Right ventricle myocardium inferior (tissue), 1 donor: ENCODE results near the gene NHS. TPM values are rescaled to one million over a fixed set of nuclear protein-coding genes. Genes with fewer than 3 reads are reported as not detected.

Experiments used
- ATAC-seq: fragments of 200-7000 bp; cut with Tn5 transposase; one replicate; pipeline ENCODE4 v1.9.1; 2020; ENCODE audit warnings: mild to moderate bottlenecking, moderate library complexity
- DNase-seq: peaks from one replicate; pipeline ENCODE4 v3.0.0; 2021; ENCODE audit errors: missing footprints
- intact Hi-C: fragments of 100-400 bp; cut with DNase I; formaldehyde crosslinking; loops from one replicate; pipeline ENCODE4 v1.11.0; 2022
- total RNA-seq: library from RNA; stranded (reverse); fragmentation: NEBNext Ultra II Directional; extraction: Animal tissue kit (Norgen Biotek cat#: 25700); gene quantifications from one replicate; pipeline ENCODE4 v1.2.1, GENCODE V29; 2021
- donor health status: DM: no; HTN: yes; CAD: no; lungs with severe emphysema.

NHS gene
- total RNA-seq, 1 donor from 2014 or later: 2.8 TPM

DNA sequence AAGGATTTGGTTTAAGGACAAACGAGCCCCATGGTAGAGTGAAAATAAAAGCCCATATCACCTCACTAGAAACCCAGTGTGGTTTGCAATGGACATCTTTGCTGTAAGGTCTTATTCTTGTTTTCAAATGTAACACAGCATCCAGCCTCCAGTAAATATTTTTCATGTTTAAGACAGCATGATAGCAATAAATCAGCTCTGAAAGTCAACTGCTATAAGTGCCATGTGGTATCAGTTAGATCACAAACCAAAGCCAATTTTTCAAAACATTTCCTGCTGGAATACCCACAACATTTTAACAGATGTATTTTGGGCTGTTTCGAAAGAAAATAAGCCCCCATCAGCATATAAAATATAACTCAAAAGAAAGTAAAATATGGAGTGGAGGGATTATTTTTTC, 338.3 kb downstream of the NHS start:
- no peak for DNase-seq
- no peak for ATAC-seq
- intact Hi-C loops: no loop called here

GRCh38 chrX:17718649-17719165, 343.7 kb downstream of the NHS start:
- ATAC-seq (no peak), DNase-seq (no peak)
- intact Hi-C loops: no loop called here

DNA sequence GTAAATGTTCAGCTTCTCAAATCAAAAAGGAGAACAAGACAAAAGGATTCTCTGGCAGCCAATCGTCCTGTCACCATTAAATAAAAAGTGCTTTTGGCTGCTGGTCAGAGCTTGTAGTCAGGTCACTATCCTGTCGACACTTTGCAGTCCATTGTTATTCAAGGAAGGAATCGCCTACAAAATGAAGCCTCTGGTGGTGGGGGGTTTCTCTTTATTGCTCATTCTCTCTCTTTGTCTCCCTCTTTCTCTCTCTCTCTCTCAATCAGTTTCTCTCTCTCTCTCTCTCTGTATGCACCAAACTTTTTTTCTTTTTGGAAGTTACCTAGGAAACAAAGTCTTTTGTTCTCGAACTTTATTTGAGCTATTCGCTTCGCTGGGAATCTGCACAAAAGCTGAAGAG, 344.7 kb downstream of the NHS start:
- no peak for ATAC-seq
- no peak for DNase-seq
- intact Hi-C loops: no loop called here

- intact Hi-C loops: no loop called here
- ATAC-seq (no peak), DNase-seq (no peak)
Observed at GRCh38 chrX:17721715-17722114, 346.7 kb downstream of the NHS start.

- intact Hi-C loops: no loop called here
- ATAC-seq (no peak), DNase-seq (no peak)
Observed at GRCh38 chrX:17725181-17725580, 350.2 kb downstream of the NHS start.

- intact Hi-C loops: no loop called here
- no peak for ATAC-seq
- no peak for DNase-seq
Observed at GRCh38 chrX:17732138-17732783, 357.3 kb downstream of the NHS start.

GRCh38 chrX:17735406-17735805, 360.4 kb downstream of the NHS start:
- ATAC-seq: no peak
- intact Hi-C loops: no loop called here
- no peak for DNase-seq

DNA sequence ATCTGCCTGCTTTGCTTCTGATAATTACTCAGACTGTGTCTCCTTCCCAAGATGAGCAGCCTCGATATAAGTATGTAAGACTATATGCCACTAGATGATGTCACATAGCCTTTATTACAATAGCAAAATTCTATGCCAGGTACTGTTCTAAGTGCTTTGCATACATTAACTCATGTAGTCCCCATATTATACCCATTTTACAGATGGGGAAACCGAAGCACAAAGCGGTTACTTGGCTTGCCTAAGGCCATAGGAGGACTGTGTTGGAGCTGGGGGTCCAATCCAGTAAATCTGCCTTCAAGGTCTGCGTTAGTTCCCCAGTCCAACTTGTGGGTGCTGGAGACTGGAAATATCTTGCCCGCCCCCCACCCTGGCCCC, 361.5 kb downstream of the NHS start:
- intact Hi-C loops: no loop called here
- DNase-seq (no peak), ATAC-seq (no peak)

DNA sequence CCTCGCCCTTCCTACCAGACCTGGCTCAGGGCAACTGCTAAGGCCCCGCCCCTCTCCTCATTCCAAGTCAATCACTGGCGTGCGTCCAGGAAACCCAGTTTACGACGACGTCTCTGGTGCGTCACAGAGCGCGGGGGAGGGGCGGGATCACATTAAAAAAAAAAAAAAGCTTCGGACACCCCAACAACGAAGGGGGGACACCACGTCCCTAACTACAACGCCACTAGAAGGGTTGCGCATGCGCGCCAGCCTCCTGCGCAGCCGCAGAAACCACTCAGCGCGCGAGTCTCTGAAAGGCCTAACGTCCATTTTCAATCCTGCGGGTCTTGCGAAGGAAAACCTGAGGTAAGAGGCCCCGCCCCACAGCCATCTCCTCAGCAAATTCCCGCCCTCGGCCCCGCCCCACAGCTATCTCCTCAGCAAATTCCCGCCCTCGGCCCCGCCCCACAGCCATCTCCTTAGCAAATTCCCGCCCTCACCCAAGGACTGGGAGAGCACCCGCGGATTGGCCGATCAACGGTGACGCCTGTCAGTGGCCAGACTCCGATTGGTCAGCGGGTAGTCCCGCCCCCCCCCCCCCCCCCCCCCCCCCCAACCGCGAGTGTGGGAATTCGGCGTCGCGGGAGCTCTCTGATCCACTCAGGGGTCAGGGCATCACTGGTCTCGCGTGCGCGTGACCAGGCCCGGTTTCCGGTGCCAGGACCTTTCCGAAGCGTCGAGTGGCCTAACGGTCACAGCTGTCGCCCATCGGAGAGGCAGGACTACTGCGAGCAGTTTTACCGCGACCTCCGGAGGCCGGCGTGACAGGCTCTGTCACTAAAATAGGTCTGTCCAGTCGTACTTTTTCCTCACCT, 362.1 kb downstream of the NHS start, which contains the start of gene SCML1:
TSS of gene SCML1 (plus strand) at position 638 of the 854 bp plus-strand sequence. CDS start 6,694 bp downstream, outside the sequence.
- intact Hi-C loops: no loop called here
- ATAC-seq: peak; percentile 99

GRCh38 chrX:17737710-17737985, 362.6 kb downstream of the NHS start:
- ATAC-seq (no peak), DNase-seq (no peak)
- intact Hi-C loops: no loop called here

More for the DNA sequence above, 362.1 kb downstream of the NHS start, which contains the start of gene SCML1:
- DNase-seq: peak; percentile 98

- DNase-seq (peak; percentile 67), ATAC-seq (no peak)
Observed at GRCh38 chrX:17737986-17738713, 363.1 kb downstream of the NHS start.

GRCh38 chrX:17738737-17739535, 363.9 kb downstream of the NHS start:
- intact Hi-C loops: no loop called here
- ATAC-seq (no peak), DNase-seq (no peak)

More at GRCh38 chrX:17737986-17738713, 363.1 kb downstream of the NHS start:
- intact Hi-C loops: no loop called here

- no peak for DNase-seq
- no peak for ATAC-seq
Observed at GRCh38 chrX:17740137-17741122, 365.4 kb downstream of the NHS start.

DNA sequence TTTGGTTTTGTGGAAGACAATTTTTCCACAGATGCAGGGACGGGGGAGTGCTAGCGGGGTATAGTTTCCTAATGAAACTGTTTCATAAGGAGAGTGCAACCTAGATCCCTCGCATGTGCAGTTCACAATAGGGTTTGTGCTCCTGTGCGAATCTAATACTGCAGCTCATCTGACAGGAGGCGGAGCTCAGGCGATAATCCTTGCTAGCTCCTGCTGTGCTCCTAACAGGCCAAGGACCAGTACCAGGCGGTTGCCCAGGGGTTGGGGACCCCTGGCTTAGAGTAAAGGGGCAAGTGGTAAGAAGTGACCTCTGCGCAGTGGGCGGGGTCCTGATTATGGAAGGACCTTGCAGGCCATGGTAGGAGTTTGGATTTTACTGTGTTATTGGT, 366.1 kb downstream of the NHS start:
- intact Hi-C loops: no loop called here
- DNase-seq: no peak
- no peak for ATAC-seq

More at GRCh38 chrX:17740137-17741122, 365.4 kb downstream of the NHS start:
- intact Hi-C loops: no loop called here

DNA sequence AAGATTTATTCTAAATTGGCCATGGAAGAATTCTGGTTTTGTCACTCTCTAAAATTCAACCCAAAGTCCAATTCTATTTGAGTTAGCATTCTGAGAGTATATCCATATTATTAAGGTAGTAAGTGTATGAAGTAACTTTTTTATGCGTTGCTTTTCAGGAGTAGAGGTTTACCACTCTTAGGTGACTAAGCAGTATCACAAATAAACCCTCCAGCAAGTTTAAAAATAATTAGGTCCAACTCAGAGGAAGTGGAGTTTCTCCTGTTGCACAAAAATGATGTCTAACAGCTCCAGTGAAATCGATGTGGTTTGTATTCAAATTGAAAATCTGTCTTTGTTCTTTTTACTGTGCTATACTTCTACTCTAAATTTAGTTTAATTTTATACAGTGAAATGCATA, 368.9 kb downstream of the NHS start:
- DNase-seq (no peak), ATAC-seq (no peak)
- intact Hi-C loops: no loop called here

- no peak for ATAC-seq
- intact Hi-C loops: no loop called here
- DNase-seq: no peak
Observed at GRCh38 chrX:17744896-17745523, 370.0 kb downstream of the NHS start.

- intact Hi-C loops: no loop called here
Observed at GRCh38 chrX:17747692-17748091, 372.7 kb downstream of the NHS start.

More at GRCh38 chrX:17747692-17748091, 372.7 kb downstream of the NHS start:
- DNase-seq: no peak
- no peak for ATAC-seq
